GM12891 (cell line): ENCODE measurements around the gene PPOX.

Experiments used
- POLR2A ChIP-seq: IDR thresholded peaks from 2 replicates; pipeline ENCODE4 v1.6.1; 2011; ENCODE audit warnings: low read depth, low read length, control low read depth
- POLR2AphosphoS5 ChIP-seq: IDR thresholded peaks from 2 replicates; pipeline ENCODE4 v1.6.1; 2011; ENCODE audit warnings: low read depth, low read length, control low read depth
- POU2F2 ChIP-seq: IDR thresholded peaks from 2 replicates; pipeline ENCODE4 v1.6.1; 2011; ENCODE audit warnings: low read depth, mild to moderate bottlenecking, control low read depth, low read length, moderate library complexity
- TAF1 ChIP-seq: IDR thresholded peaks from 2 replicates; pipeline ENCODE4 v1.6.1; 2011; ENCODE audit warnings: low read depth, low read length, control low read depth

DNA sequence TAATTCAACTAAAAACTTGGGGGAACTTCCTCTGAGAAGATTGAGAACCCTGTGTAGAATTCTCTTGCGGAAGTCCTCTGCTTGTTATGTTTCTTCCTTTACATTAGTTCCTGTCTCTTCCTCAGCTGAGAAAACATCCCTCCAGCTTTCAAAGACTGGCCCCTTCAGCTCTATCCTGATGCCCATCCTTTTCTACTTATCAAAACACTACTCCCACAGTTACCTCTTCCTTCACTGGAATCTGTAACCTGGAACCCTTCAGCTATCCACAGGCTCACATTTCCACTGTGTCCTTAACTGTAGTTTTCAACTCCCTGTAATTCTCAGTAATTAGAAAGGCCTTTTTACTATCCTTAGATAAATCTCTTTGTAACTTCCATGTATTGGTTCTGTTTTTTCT is 27.8 kb upstream of the PPOX start:
- TF ChIP-seq TAF1 (no peak), POLR2AphosphoS5 (no peak), POLR2A (no peak), POU2F2 (no peak)
